ENCODE data around the gene FGD3.
"Not testable (repeated sequence)": the region's sequence is repeated elsewhere in the genome, so short reads cannot be mapped to it uniquely, and the experiment has no call there.

The FGD3 gene

DNA sequence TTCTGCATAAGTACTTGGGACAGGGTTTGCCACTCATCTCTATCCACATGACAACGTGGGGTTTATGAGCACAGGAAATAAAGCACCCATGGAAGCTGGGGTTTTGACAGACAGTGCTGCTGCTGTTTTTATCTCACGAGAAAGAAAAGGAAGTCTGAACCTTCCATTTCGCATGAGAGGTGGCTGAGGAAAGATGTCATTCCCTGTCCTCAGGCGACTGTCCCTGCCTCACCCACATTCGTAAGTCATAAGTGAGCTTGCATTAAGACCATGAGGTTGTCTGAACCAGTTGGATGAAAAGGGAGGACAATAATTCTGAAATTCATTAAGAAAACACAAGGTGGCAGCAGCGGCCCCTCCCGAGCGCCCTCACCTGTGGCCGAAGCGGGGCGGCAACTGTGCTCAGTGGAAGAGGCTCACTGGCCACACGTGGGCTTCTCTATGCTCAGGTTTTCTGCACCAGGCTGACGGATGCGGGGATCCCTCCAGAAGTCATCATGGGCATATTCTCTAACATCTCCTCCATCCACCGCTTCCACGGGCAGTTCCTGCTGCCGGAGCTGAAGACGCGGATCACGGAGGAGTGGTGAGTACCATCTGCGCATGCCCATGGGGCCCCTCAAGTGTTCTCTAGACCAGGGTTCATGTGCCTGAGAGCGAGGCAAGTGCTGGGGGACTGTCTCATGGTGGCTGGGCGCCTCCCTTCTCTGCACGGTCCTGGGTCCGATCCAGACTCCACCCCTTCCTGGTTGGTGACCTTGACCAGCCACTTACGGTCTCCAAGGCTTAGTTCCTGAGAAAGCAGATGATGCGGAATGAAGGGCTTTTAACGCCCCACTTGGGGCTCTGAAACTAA, 56.5 kb downstream of the FGD3 start:
- Mint-ChIP-seq H3K9me3 (no peaks in the 10 kb centered on the region), H3K27ac (peak overlapping the region; percentile 79), H3K4me3 (no peak overlapping the region), H3K36me3 (ENCODE audit: low read depth) (peaks cover 51% of the 10 kb centered on the region), H3K27me3 (no peaks in the 10 kb centered on the region), H3K4me1 (peaks cover 33% of the 10 kb centered on the region)
- ATAC-seq: peak; percentile 91
- DNase-seq: peak; percentile 75

DNA sequence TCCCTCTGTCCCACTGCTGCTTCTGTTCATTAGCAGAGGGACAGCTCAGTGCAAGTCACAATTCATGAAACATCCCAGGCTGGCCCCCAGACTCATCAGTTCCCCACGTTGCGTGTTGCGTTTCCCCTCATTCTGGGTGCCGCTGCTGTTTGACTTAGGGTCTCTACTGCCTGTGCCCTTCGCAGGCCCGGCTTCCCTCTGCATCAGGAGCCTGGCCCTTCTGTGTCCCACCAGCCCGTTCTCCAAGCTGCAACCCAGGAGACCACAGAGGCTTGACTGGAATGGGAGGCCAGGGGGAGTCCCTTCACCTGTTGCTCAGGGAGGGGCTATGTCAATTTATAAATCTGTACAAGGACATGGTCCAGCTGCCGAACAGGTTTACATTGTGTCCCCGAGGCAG, 57.2 kb downstream of the FGD3 start:
- ATAC-seq: no peak
- Mint-ChIP-seq H3K4me3 (no peak overlapping the region), H3K36me3 (ENCODE audit: low read depth) (peaks cover 44% of the 10 kb centered on the region), H3K4me1 (peaks cover 31% of the 10 kb centered on the region), H3K27me3 (no peaks in the 10 kb centered on the region), H3K27ac (no peak overlapping the region), H3K9me3 (no peaks in the 10 kb centered on the region)
- DNase-seq: no peak

DNA sequence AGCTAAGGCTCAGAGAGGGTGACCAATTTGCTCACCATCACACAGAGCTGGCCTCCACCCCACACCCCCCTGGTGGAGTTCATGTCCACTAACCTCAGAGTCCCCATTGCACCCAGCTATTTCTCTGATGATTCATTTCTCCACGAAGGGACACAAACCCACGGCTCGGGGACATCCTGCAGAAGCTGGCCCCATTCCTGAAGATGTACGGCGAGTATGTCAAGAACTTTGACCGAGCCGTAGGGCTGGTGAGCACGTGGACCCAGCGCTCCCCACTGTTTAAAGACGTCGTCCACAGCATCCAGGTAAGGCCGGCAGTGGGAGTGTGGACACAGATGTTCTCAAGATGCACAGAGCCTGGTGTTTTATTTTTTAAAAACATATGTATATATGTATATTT, 58.6 kb downstream of the FGD3 start:
- no peak overlapping the region for H3K4me3 Mint-ChIP-seq
- H3K36me3 Mint-ChIP-seq (ENCODE audit: low read depth): peaks cover 31% of the 10 kb centered on the region
- DNase-seq (no peak), ATAC-seq (no peak)
- H3K27ac Mint-ChIP-seq: no peak overlapping the region
- peaks cover 25% of the 10 kb centered on the region for H3K4me1 Mint-ChIP-seq
- H3K27me3 Mint-ChIP-seq: no peaks in the 10 kb centered on the region
- H3K9me3 Mint-ChIP-seq: no peaks in the 10 kb centered on the region

DNA sequence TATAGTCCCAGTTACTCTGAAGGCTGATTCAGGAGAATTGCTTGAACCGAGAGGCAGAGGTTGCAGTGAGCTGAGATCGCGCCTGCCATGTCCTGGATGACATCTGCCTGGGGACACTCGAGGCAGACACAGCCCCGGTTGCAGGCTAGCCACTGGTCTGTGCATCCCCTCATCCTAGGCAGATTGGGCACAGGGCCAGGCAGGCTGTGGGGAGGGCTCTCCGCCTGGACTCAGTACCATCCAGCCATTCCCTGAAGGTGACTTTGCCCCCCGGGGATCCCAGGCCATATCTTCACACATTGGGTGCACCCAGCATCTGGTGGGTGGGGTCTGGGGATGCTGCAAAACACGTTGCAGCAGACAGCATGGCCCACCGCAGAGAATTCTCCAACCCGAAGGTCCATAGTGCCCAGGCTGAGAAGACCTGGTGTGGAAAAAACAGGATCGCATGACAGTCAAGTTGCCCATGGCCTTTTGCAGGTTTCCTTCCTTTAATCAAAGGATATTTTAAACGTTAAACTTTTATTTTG, 60.3 kb downstream of the FGD3 start:
- Mint-ChIP-seq H3K36me3 (ENCODE audit: low read depth) (peaks cover 28% of the 10 kb centered on the region), H3K27ac (no peak overlapping the region)

DNA sequence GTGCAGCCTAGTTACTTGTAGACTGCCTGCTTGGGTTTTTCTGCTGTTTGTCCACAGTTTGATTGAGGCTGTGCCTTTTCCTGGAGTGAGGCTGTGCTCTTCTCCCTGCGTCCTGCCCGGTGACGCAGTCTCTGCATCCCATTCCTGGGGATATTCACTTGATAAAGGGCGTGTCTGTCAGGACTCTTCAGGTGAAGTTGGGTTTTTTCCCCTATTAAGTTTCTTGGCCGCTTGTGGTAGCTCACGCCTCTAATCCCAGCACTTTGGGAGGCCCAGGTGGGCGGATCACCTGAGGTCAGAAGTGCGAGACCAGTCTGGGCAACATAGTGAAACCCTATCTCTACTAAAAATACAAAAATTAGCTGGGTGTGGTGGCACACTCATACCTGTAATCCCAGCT, 61.1 kb downstream of the FGD3 start:
- Mint-ChIP-seq H3K9me3 (no peaks in the 10 kb centered on the region), H3K27ac (no peak overlapping the region), H3K4me1 (peaks cover 8% of the 10 kb centered on the region), H3K4me3 (no peak overlapping the region), H3K27me3 (no peaks in the 10 kb centered on the region), H3K36me3 (ENCODE audit: low read depth) (peaks cover 29% of the 10 kb centered on the region)
- ATAC-seq (no peak), DNase-seq (no peak)

More for the DNA sequence above, 60.3 kb downstream of the FGD3 start:
- H3K4me1 Mint-ChIP-seq: peaks cover 11% of the 10 kb centered on the region
- H3K4me3 Mint-ChIP-seq: no peak overlapping the region
- H3K9me3 Mint-ChIP-seq: no peaks in the 10 kb centered on the region
- ATAC-seq (no peak), DNase-seq (no peak)
- no peaks in the 10 kb centered on the region for H3K27me3 Mint-ChIP-seq

DNA sequence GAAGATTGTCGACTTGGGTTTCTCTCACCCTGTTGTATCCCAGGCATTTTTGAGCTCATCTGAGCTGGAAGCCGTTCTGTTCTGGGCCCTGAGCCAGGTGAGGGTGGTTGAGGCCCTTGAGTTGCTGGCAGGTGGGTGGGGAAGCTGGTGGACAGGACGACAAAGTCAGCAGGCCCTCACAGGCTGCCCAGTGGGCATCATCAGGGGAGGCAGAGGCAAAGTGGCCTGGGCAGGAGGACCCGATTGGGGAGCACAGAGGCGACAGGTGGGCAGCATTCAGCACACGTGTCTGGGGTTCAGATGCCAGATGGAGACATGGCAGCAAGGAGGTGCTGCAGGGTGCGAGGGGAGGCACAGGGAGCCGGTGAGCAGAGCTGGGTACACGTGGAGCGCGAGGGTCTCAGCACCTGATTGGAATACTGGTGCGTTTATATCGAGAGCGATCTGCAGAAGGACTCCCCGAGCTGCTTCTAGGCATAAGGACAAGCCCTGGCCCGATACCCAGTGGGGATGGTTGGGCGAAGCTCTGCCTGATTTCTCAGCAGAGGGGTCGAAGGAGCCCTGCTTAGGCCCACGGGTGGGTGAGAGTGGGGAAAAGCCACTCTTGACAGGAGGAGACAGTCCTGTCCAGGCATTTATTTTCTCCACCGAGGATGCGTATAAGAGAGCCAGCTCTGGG, 62.2 kb downstream of the FGD3 start:
- no peaks in the 10 kb centered on the region for H3K4me1 Mint-ChIP-seq
- no peak for ATAC-seq

DNA sequence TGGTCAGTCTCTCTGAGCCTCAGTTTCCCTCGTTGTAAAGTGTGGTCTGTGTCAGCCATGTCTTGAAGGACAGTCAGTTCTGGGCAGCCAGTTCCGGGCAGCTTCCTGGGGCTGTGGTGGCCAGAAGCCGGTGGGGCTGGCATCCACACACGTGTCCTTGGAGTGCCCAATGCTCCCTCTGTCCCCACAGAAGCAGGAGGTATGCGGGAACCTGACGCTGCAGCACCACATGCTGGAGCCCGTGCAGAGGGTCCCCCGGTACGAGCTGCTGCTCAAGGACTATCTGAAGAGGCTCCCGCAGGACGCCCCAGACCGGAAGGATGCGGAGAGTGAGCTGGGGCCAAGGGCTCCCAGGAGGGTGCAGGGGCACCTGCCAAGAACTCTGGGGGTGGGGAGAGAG, 62.7 kb downstream of the FGD3 start:
- no peaks in the 10 kb centered on the region for H3K4me1 Mint-ChIP-seq
- DNase-seq (no peak), ATAC-seq (no peak)
- H3K4me3 Mint-ChIP-seq: no peak overlapping the region
- H3K27me3 Mint-ChIP-seq: no peaks in the 10 kb centered on the region
- no peak overlapping the region for H3K27ac Mint-ChIP-seq
- peaks cover 30% of the 10 kb centered on the region for H3K36me3 Mint-ChIP-seq (ENCODE audit: low read depth)
- no peaks in the 10 kb centered on the region for H3K9me3 Mint-ChIP-seq

More for the DNA sequence above, 62.2 kb downstream of the FGD3 start:
- Mint-ChIP-seq H3K9me3 (no peaks in the 10 kb centered on the region), H3K27me3 (no peaks in the 10 kb centered on the region), H3K4me3 (no peak overlapping the region), H3K36me3 (ENCODE audit: low read depth) (peaks cover 28% of the 10 kb centered on the region), H3K27ac (no peak overlapping the region)
- no peak for DNase-seq

DNA sequence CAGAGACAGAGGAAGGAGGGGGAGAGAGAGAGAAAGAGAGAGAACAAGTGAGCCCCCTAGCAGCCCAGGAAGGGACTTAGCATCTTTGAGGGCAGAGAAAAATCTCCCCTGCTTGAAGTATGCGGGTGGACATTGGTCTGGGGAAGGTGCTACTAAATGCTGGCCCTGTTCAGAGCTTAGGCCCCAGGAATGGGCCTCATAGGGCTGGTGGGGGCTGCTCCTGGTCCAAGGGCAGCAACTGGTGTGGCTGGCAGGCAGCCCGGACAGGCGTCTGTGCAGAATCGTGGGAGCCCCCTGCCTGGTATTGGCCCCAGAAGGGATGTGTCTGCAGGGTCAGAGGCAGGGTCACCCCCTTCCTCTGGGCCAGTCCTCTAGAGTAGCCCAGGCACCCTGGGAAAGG, 63.4 kb downstream of the FGD3 start:
- DNase-seq (no peak), ATAC-seq (no peak)
- Mint-ChIP-seq H3K4me1 (no peaks in the 10 kb centered on the region), H3K36me3 (ENCODE audit: low read depth) (peaks cover 30% of the 10 kb centered on the region), H3K27me3 (no peaks in the 10 kb centered on the region), H3K27ac (no peak overlapping the region), H3K4me3 (no peak overlapping the region), H3K9me3 (no peaks in the 10 kb centered on the region)

DNA sequence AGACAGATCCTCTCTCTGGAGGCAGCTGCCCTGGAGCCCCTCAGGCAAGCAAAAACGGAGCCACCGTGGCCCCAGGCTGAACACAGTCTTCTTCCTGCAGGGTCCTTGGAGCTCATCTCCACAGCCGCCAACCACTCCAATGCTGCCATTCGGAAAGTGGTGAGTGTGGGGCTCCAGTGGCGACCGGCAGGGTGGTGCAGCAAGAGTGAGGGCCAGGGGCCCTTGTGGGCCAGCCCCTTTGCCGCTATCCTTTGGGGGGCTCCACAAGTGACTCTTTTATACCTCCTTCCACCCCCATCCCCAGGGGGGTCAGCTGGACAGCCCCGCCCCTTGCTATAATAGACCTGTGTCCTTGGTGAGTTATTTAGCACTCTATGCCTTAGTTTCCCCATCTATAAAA, 63.8 kb downstream of the FGD3 start:
- Mint-ChIP-seq H3K4me3 (no peak overlapping the region), H3K36me3 (ENCODE audit: low read depth) (peaks cover 27% of the 10 kb centered on the region)

DNA sequence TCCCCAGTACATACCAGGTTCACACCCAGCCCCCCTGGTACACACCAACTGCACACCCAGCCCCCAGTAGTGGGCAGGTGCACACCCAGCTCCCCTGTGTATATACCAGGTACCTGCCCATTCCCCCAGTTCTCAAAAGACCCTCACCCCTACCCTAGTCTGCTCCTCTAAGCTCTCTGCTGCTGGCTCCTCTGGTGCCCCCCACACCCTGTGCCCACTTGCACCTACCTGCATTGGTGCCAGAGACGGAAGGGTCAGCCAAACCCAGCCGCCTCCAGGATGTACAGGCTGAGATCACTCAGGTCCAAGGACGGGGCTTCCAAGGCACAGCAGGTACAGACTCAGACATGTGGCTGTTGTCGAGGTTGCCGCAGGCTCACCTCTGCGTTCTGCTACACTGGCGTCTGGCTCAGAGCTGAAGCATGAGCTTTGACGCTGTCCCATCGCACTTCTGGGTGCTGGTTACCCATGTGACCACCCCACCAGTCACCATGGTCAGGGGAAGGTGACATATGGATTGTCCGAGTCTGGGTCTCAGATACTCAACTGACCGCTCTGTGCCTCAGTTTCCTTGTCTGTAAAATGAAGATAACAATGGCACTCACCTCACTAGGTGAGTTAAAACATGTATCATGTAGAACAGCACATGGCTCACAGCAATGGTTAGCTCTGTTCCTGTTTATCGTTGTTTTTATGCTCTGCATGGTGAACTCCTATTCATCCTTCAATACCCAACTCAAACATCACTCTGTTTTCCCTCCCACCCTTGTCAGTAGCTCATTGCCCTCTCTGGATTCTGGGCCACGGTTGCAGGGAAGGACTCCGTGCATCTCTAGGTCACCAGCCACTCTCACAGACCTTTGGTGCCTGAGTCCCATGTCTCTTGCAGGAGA, 65.9 kb downstream of the FGD3 start:
- Mint-ChIP-seq H3K27ac (no peak overlapping the region), H3K4me1 (no peaks in the 10 kb centered on the region), H3K27me3 (no peaks in the 10 kb centered on the region), H3K4me3 (no peak overlapping the region), H3K9me3 (no peaks in the 10 kb centered on the region), H3K36me3 (ENCODE audit: low read depth) (peaks cover 22% of the 10 kb centered on the region)
- ATAC-seq: no peak
- DNase-seq: no peak

More for the DNA sequence above, 63.8 kb downstream of the FGD3 start:
- DNase-seq: no peak
- Mint-ChIP-seq H3K27me3 (no peaks in the 10 kb centered on the region), H3K9me3 (no peaks in the 10 kb centered on the region), H3K4me1 (no peaks in the 10 kb centered on the region), H3K27ac (no peak overlapping the region)
- ATAC-seq: no peak

DNA sequence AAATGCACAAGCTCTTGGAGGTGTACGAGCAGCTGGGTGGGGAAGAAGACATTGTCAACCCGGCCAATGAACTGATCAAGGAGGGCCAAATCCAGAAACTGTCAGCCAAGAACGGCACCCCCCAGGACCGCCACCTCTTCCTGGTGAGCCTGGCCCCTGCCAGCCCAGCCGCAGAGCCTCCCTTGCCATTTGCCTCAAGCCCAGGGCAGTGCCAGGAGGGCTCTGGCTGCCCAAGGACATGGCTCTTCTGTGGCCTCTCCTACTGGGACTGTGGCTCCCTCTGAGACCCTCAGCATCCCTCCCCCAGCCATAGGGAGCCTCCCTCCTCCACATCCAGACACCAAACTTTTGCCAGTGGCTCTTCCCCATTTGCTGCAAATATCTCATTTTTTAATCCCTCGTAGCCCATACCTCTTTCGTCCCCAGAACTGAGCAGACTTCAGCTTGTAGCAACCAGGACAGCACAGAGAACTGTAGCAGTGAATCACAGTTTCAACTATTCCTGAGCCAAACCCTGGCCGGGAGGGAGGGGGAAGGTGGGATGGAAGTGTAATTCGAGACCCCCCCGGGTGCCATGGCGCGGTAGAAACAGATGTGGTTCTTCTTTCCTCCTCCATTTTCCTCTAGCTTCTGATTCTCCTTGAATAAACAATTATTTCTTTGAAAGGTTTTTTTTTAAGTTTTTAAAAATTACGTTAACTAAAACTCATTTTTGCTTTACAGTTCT, 66.7 kb downstream of the FGD3 start:
- peaks cover 20% of the 10 kb centered on the region for H3K36me3 Mint-ChIP-seq (ENCODE audit: low read depth)
- no peak for DNase-seq
- no peak for ATAC-seq
- H3K27ac Mint-ChIP-seq: no peak overlapping the region
- H3K27me3 Mint-ChIP-seq: no peaks in the 10 kb centered on the region
- no peak overlapping the region for H3K4me3 Mint-ChIP-seq
- H3K9me3 Mint-ChIP-seq: no peaks in the 10 kb centered on the region
- no peaks in the 10 kb centered on the region for H3K4me1 Mint-ChIP-seq

DNA sequence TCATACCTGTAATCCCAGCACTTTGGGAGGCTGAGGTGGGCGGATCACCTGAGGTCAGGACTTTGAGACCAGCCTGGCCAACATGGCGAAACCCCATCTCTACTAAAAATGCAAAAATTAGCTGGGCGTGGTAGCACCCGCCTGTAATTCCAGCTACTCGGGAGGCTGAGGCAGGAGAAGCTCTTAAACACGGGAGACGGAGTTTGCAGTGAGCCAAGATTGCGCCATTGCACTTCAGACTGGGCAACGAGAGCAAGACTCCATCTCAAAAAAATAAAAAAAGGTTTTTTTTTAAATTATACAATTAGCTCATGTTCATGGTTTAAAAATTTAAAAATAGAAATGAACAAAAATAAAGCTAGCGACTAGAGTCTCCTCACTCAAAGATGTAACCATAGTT, 67.9 kb downstream of the FGD3 start:
- not testable (repeated sequence) for H3K27me3 Mint-ChIP-seq, ATAC-seq, H3K4me3 Mint-ChIP-seq, H3K9me3 Mint-ChIP-seq, H3K27ac Mint-ChIP-seq, DNase-seq, H3K4me1 Mint-ChIP-seq
- H3K36me3 Mint-ChIP-seq (ENCODE audit: low read depth): peaks cover 26% of the 10 kb centered on the region

DNA sequence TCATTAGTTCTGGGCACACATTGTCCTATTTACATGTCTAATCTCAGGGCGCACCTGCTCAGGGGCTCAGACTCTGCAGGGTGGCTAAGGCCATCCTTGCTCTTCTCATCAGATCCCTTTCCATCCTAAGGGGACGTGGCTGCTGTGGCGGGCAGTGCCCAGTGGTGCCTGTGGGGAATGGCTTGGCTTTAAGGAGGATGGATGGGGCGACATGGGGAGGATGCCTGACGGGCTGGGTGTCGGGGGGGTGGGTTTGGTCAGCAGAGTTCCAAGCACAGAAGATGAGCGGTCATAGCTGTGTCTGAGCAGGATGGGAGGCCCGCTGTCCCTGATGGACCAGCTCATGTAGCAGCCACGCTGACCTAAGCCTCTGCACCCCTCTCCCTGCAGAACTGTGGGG, 70.3 kb downstream of the FGD3 start:
- no peak overlapping the region for H3K4me3 Mint-ChIP-seq
- H3K27me3 Mint-ChIP-seq: no peaks in the 10 kb centered on the region
- H3K27ac Mint-ChIP-seq: peak overlapping the region; percentile 31
- no peaks in the 10 kb centered on the region for H3K9me3 Mint-ChIP-seq
- H3K4me1 Mint-ChIP-seq: peaks cover 15% of the 10 kb centered on the region
- H3K36me3 Mint-ChIP-seq (ENCODE audit: low read depth): peaks cover 35% of the 10 kb centered on the region
- no peak for ATAC-seq
- DNase-seq: no peak

DNA sequence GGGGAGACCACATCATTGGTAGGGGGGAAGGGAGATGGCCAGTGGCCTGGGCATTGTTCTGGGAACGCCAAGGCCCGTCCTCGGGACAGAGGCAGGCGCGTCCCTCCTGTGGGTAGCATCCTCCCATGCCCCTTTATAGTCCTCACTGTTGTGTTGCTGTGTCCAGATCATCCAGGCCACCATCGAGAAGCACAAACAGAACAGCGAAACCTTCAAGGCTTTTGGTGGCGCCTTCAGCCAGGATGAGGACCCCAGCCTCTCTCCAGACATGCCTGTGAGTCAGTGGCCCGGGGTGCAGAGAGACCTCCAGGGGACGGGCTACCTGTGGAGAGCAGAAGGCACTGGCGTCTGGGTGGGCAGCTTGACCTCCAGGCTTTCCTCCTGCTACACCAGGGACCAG, 72.8 kb downstream of the FGD3 start:
- Mint-ChIP-seq H3K27me3 (no peaks in the 10 kb centered on the region), H3K4me1 (peaks cover 29% of the 10 kb centered on the region), H3K4me3 (no peak overlapping the region), H3K9me3 (no peaks in the 10 kb centered on the region), H3K27ac (no peak overlapping the region), H3K36me3 (ENCODE audit: low read depth) (peaks cover 31% of the 10 kb centered on the region)
- DNase-seq (no peak), ATAC-seq (no peak)

All from activated naive CD8-positive, alpha-beta T cell treated with anti-CD3 and anti-CD28 coated beads, Interleukin-2, amount 50 U/mL, for 24 hours (primary cell).